Body of pancreas (tissue), 4 donors: ENCODE measurements around the gene TSPAN18. TPM values are rescaled to one million over a fixed set of nuclear protein-coding genes. Genes with fewer than 3 reads are reported as not detected.

Experiments used
- ATAC-seq: fragments of 150-250 bp; one replicate; pipeline ENCODE4 v1.9.1; 2016
- DNase-seq, 4 donors: peaks; one replicate each; pipeline ENCODE4 v3.0.0-alpha.2; 2019
- H3K27ac ChIP-seq, 4 donors: fragments of 200-600 bp; sonication (generic); 1 replicate in 3 of 4; 2 replicates in 1 of 4; pipeline versions ENCODE4 v1.5.1 to v1.6.1; 2016 to 2019; ENCODE audit warnings: mild to moderate bottlenecking in 1 of 4, mixed read lengths in 1 of 4, moderate library complexity in 1 of 4
- H3K27me3 ChIP-seq, 2 donors: fragments of 200-600 bp; sonication (generic); one replicate each; pipeline ENCODE4 v1.6.0; 2016; ENCODE audit warnings: mild to moderate bottlenecking in 1 of 2
- H3K36me3 ChIP-seq, 2 donors: fragments of 200-600 bp; sonication (generic); replicated peaks in 1 of 2; 2 replicates each; pipeline ENCODE4 v1.5.1; 2016; ENCODE audit warnings: low read depth in 2 of 2; ENCODE audit not compliant: insufficient read depth in 1 of 2
- H3K4me1 ChIP-seq: fragments of 200-600 bp; sonication (generic); one replicate; pipeline ENCODE4 v1.6.0; 2016
- H3K4me3 ChIP-seq, 2 donors: fragments of 200-600 bp; sonication (generic); 1 replicate in 1 of 2; 2 replicates in 1 of 2; pipeline ENCODE4 v1.5.1; 2016 to 2019
- H3K9me3 ChIP-seq, 3 donors: fragments of 200-600 bp; sonication (generic); 1 replicate in 2 of 3; 2 replicates in 1 of 3; pipeline ENCODE4 v1.5.1; 2016
- CTCF ChIP-seq, 7 experiments: fragments of 450-650 bp in 4 of 7; fragments of 200-600 bp in 3 of 7; sonication (generic) in 3 of 7; IDR thresholded peaks; one replicate each; pipeline ENCODE4 v1.5.1; 2016 to 2019; ENCODE audit warnings: antibody characterized with exemption in 7 of 7
- POLR2A ChIP-seq, 3 donors: fragments of 450-650 bp; IDR thresholded peaks; one replicate each; pipeline ENCODE4 v1.6.1; 2016; ENCODE audit warnings: antibody characterized with exemption in 3 of 3, mild to moderate bottlenecking in 2 of 3
- WGBS, 2 donors: methylation state at CpG; one replicate each; pipeline ENCODE4 v1.1.5; 2017; 5-methylcytosine and 5-hydroxymethylcytosine counted together
- intact Hi-C: fragments of 100-400 bp; cut with DNase I; formaldehyde crosslinking; loops from one replicate; pipeline ENCODE4 v1.15.1; 2023
- total RNA-seq, 2 donors: library from RNA; depleted of rRNA; stranded (reverse); fragments of >200 nt; gene quantifications; one replicate each; pipeline ENCODE4 v1.1.0, GENCODE V29; 2016

TSPAN18 gene
- total RNA-seq, 2 donors from 2014 or later: 2.1 to 3.0 TPM

- Histone ChIP-seq H3K9me3 (no peaks in the 10 kb centered on the region), H3K36me3 (no peaks in the 10 kb centered on the region), H3K27me3 (no peaks in the 10 kb centered on the region), H3K4me1 (no peaks in the 10 kb centered on the region), H3K4me3 (no peak overlapping the region), H3K27ac (no peak overlapping the region)
- 60 to 63% methylated on average over 8 of the region's 8 CpGs for WGBS, 2 donors
- intact Hi-C loops: loop anchor here (5.0 to 10.0 kb wide), 2 partner anchors 181 to 399 kb away; no protein-coding TSS in a partner anchor
- ATAC-seq (no peak), DNase-seq (no peak)
- TF ChIP-seq POLR2A (IDR thresholded peaks at IDR 0.05) (no peak), CTCF (IDR thresholded peaks at IDR 0.05) (no peak)
Measured at GRCh38 chr11:44926036-44926435, 199.3 kb downstream of the TSPAN18 start.

GRCh38 chr11:44927174-44927661, 200.5 kb downstream of the TSPAN18 start:
- ATAC-seq: peak; percentile 67
- peak; percentile 65 to 76 (median 74) for DNase-seq
- intact Hi-C loops: loop anchor here (5.0 to 10.0 kb wide), 2 partner anchors 180 to 398 kb away; no protein-coding TSS in a partner anchor

GRCh38 chr11:44928144-44928543, 201.4 kb downstream of the TSPAN18 start:
- 75% methylated on average over 4 of the region's 4 CpGs for WGBS, 2 donors
- Histone ChIP-seq H3K27me3 (no peaks in the 10 kb centered on the region), H3K9me3 (no peaks in the 10 kb centered on the region), H3K36me3 (no peaks in the 10 kb centered on the region), H3K4me1 (no peaks in the 10 kb centered on the region), H3K27ac (no peak overlapping the region), H3K4me3 (no peak overlapping the region)
- no peak for TF ChIP-seq CTCF (IDR thresholded peaks at IDR 0.05)
- no peak for TF ChIP-seq POLR2A (IDR thresholded peaks at IDR 0.05)
- ATAC-seq (no peak), DNase-seq (no peak)
- intact Hi-C loops: loop anchor here (5.0 to 10.0 kb wide), 2 partner anchors 179 to 397 kb away; no protein-coding TSS in a partner anchor

More at GRCh38 chr11:44927174-44927661, 200.5 kb downstream of the TSPAN18 start:
- H3K36me3 ChIP-seq: no peaks in the 10 kb centered on the region
- H3K4me3 ChIP-seq: no peak overlapping the region
- H3K9me3 ChIP-seq: no peaks in the 10 kb centered on the region
- TF ChIP-seq CTCF (IDR thresholded peaks at IDR 0.05): peak; percentile 76 to 92 (median 86)
- no peak for TF ChIP-seq POLR2A (IDR thresholded peaks at IDR 0.05)
- no peak overlapping the region for H3K27ac ChIP-seq
- no peaks in the 10 kb centered on the region for H3K4me1 ChIP-seq
- H3K27me3 ChIP-seq: no peaks in the 10 kb centered on the region
- 9 to 11% methylated on average over 6 to 16 of the region's 16 CpGs for WGBS, 2 donors

GRCh38 chr11:44928816-44929215, 202.1 kb downstream of the TSPAN18 start:
- H3K4me3 ChIP-seq: no peak overlapping the region
- no peaks in the 10 kb centered on the region for H3K27me3 ChIP-seq
- H3K4me1 ChIP-seq: no peaks in the 10 kb centered on the region
- H3K27ac ChIP-seq: no peak overlapping the region
- 48 to 69% methylated on average over 4 of the region's 4 CpGs for WGBS, 2 donors
- intact Hi-C loops: loop anchor here (5.0 to 10.0 kb wide), 2 partner anchors 178 to 396 kb away; no protein-coding TSS in a partner anchor
- no peaks in the 10 kb centered on the region for H3K9me3 ChIP-seq
- no peak for TF ChIP-seq CTCF (IDR thresholded peaks at IDR 0.05)
- no peak for TF ChIP-seq POLR2A (IDR thresholded peaks at IDR 0.05)
- no peak for ATAC-seq
- no peaks in the 10 kb centered on the region for H3K36me3 ChIP-seq
- DNase-seq: no peak
